Thyroid gland (tissue), 4 donors: ENCODE results near the gene CPXM2.

Experiments
- POLR2A ChIP-seq, 2 donors: fragments of 450-650 bp; IDR thresholded peaks; one replicate each; pipeline ENCODE4 v1.6.1; 2017; ENCODE audit warnings: antibody characterized with exemption in 2 of 2, mild to moderate bottlenecking in 2 of 2, moderate library complexity in 1 of 2
- TF ChIP-seq, protein P1 (sequence below), 6 experiments: fragments of 200-600 bp in 3 of 6; fragments of 450-650 bp in 3 of 6; sonication (generic) in 3 of 6; IDR thresholded peaks; one replicate each; pipeline ENCODE4 v1.5.1; 2016 to 2019; ENCODE audit warnings: antibody characterized with exemption in 6 of 6, mild to moderate bottlenecking in 2 of 6, inconsistent platforms in 1 of 6, moderate library complexity in 1 of 6

DNA sequence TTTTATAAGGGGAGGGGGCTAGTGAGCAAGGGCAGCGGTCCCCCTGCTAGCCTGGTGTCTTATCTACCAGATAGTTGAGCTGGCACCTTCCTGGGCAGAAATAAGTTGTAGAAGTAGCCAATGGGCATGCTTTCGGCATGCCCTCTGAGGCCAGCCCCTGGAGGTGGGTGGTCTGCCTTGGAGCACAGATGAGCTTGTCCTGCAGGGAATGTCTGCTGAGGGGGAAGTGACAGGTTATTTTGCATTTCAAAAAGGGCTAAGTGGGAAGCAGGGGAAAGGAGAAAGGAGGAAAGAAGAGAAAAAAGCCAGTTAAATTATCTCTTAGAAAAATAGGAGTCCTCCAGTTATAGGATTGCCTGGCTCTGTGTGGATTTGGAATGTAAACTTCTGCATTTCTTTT, 136.5 kb downstream of the CPXM2 start:
- TF ChIP-seq, protein P1, sequence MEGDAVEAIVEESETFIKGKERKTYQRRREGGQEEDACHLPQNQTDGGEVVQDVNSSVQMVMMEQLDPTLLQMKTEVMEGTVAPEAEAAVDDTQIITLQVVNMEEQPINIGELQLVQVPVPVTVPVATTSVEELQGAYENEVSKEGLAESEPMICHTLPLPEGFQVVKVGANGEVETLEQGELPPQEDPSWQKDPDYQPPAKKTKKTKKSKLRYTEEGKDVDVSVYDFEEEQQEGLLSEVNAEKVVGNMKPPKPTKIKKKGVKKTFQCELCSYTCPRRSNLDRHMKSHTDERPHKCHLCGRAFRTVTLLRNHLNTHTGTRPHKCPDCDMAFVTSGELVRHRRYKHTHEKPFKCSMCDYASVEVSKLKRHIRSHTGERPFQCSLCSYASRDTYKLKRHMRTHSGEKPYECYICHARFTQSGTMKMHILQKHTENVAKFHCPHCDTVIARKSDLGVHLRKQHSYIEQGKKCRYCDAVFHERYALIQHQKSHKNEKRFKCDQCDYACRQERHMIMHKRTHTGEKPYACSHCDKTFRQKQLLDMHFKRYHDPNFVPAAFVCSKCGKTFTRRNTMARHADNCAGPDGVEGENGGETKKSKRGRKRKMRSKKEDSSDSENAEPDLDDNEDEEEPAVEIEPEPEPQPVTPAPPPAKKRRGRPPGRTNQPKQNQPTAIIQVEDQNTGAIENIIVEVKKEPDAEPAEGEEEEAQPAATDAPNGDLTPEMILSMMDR (IDR thresholded peaks at IDR 0.05) = no peak
- TF ChIP-seq POLR2A (IDR thresholded peaks at IDR 0.05) = no peak
